Prostate gland (tissue), 2 donors: ENCODE measurements around the gene XXYLT1.

Experiments
- CTCF ChIP-seq, 4 experiments: fragments of 200-600 bp in 2 of 4; fragments of 450-650 bp in 2 of 4; sonication (generic) in 2 of 4; IDR thresholded peaks; 1 replicate in 3 of 4; 2 replicates in 1 of 4; pipeline ENCODE4 v1.5.1; 2016 to 2019; ENCODE audit warnings: antibody characterized with exemption in 4 of 4, mild to moderate bottlenecking in 2 of 4, moderate library complexity in 2 of 4
- POLR2A ChIP-seq: fragments of 450-650 bp; IDR thresholded peaks from one replicate; pipeline ENCODE4 v1.6.1; 2016; ENCODE audit warnings: antibody characterized with exemption, mild to moderate bottlenecking
- POLR2AphosphoS5 ChIP-seq: sonication (generic); formaldehyde crosslinking; IDR thresholded peaks from one replicate; pipeline ENCODE4 v1.6.1; 2017; ENCODE audit warnings: antibody characterized with exemption

- no peak for TF ChIP-seq CTCF (IDR thresholded peaks at IDR 0.05)
- TF ChIP-seq POLR2A: no peak
- TF ChIP-seq POLR2AphosphoS5: peak; percentile 6
Observed at GRCh38 chr3:195139091-195139875, 131.7 kb downstream of the XXYLT1 start.
